ENCODE results near the gene FBRSL1.
"Not testable (repeated sequence)": the region's sequence is repeated elsewhere in the genome, so short reads cannot be mapped to it uniquely, and the experiment has no call there.

FBRSL1 gene

DNA sequence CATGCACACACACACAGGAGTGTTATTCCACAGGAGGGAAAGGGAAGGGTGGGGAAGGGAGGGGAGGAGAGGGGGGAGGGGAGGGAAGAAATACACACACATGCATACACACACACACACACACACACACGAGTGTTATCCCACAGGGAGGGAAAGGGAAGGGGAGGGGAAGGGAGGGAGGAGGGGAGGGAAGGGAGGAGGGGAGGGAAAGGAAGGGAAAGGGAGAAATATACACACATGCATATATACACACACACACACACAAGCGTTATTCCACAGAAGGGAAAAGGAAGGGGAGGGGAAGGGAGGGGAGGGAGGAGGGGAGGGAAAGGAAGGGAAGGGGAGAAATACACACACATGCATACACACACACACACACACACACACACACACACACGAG lies 19.6 kb upstream of the FBRSL1 start:
- DNase-seq (ENCODE audit: low spot score) = no peak

DNA sequence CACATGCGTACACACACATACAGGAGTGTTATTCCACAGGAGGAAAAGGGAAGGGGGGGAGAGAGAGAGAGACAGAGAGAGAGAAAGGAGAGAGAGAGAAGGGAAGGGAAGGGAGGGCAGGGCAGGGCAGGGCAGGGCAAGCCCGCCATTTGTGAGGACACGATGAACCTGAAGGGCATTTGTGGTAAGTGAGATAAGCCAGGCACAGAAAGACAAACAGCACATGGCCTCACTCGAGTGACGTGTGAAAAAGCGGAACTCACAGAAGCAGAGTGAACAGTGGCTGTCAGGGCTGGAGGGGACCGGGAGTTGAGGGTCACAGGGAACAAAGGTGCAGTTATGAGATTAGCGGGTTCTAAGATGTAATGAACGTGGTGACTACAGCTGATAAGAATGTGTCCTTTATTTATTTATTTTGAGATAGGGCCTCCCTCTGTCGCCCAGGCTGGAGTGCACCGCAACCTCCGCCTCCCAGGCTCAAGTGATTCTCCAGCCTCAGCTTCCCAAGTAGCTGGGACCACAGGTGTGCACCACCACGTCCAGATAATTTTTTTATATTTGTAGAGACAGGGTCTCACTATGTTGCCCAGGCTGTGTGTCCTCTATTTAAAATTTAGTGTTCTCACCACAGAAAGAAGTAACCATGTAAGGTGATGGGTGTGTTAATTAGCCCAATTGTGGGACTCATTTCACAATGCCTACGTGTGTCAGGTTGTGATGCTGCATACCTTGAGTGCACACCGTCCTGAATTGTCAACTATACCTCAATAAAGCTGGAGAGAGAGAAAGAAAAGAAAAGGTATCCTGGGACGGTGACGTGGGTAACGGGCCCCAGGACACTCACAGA lies 18.7 kb upstream of the FBRSL1 start:
- no peak for DNase-seq (ENCODE audit: low spot score)

GRCh38 chr12:132471858-132472255 lies 18.1 kb upstream of the FBRSL1 start:
- DNase-seq (ENCODE audit: low spot score) = no peak

GRCh38 chr12:132472386-132472785 lies 17.6 kb upstream of the FBRSL1 start:
- no peak for DNase-seq (ENCODE audit: low spot score)

GRCh38 chr12:132474237-132474741 lies 15.7 kb upstream of the FBRSL1 start:
- DNase-seq (ENCODE audit: low spot score) = no peak

GRCh38 chr12:132474799-132475303 lies 15.1 kb upstream of the FBRSL1 start:
- not testable (repeated sequence) for DNase-seq (ENCODE audit: low spot score)

DNA sequence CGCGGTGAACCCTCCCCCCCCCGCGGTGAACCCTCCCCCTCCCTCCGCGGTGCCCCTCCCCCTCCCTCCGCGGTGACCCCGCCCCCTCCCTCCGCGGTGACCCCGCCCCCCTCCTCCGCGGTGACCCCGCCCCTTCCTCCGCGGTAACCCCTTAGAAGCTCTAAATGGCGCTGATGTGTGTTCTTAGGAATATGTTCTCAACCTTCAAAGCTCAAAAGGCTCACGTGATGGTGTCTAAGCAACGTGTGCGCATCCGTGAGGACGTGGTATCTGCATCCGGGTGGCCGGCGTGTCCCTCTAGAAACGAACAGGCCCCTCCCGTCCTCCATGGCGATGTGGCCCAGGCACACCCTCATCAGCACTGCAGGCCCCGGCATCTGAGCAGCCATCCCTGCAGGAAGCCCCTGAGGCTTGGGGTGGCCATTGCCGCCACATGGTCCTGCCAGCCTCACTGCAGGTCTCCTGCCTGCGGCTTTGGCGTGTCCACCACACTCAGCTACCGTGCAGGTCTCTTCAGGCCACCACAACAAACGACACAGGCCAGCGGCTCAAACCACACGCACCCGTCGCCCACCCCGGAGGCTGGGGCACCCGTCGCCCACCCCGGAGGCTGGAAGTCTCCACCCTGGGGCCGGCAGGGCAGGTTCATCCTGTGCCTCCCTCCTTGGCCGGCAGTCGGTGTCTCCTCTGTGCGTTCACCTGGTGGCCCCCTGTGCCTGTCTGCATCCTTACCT lies 14.5 kb upstream of the FBRSL1 start:
- no peak for DNase-seq (ENCODE audit: low spot score)

DNA sequence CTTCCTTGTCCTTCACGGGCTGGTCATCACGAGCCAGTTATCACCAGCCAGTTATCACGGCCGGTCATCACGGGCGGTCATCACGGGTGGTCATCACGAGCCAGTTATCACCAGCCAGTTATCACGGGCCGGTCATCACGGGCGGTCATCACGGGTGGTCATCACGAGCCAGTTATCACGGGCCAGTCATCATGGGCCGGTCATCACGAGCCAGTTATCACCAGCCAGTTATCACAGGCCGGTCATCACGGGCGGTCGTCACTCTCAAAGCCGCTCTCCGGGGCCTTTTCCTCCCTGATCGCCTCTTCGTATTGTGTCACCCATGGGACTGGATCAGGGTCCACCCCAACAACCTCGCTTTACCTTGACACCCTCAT lies 13.9 kb upstream of the FBRSL1 start:
- DNase-seq (ENCODE audit: low spot score) = no peak

GRCh38 chr12:132476421-132476820 lies 13.5 kb upstream of the FBRSL1 start:
- DNase-seq (ENCODE audit: low spot score) = no peak

- no peak for DNase-seq (ENCODE audit: low spot score)
Observed at GRCh38 chr12:132477017-132477702, 12.8 kb upstream of the FBRSL1 start.

- no peak for DNase-seq (ENCODE audit: low spot score)
Observed at GRCh38 chr12:132477703-132478432, 12.1 kb upstream of the FBRSL1 start.

- DNase-seq (ENCODE audit: low spot score) = no peak
Observed at GRCh38 chr12:132478433-132478803, 11.5 kb upstream of the FBRSL1 start.

GRCh38 chr12:132478845-132479244 lies 11.1 kb upstream of the FBRSL1 start:
- DNase-seq (ENCODE audit: low spot score) = no peak

GRCh38 chr12:132479291-132479690 lies 10.7 kb upstream of the FBRSL1 start:
- DNase-seq (ENCODE audit: low spot score) = no peak

- no peak for DNase-seq (ENCODE audit: low spot score)
Observed at GRCh38 chr12:132479938-132480622, 9.9 kb upstream of the FBRSL1 start.

GRCh38 chr12:132480623-132481132 lies 9.3 kb upstream of the FBRSL1 start:
- DNase-seq (ENCODE audit: low spot score) = no peak

DNA sequence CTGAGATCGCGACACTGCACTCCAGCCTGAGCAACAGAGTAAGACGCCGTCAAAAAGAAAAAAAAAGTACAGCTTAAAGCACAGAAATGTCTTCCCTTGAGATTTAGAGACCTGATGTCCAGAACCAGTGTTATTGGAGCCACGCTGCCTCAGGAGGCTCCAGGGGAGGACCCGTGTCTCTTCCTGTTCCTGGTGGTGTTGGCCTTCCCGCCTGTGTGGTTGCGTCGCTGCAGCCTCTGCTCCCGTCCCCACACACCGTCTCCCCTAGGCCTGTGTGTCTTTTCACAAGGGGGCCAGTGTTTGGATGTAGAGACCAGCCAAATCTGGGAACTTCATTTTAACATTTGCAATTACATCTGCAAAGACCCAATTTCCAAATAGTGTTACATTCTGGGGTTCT lies 8.6 kb upstream of the FBRSL1 start:
- no peak for DNase-seq (ENCODE audit: low spot score)

DNA sequence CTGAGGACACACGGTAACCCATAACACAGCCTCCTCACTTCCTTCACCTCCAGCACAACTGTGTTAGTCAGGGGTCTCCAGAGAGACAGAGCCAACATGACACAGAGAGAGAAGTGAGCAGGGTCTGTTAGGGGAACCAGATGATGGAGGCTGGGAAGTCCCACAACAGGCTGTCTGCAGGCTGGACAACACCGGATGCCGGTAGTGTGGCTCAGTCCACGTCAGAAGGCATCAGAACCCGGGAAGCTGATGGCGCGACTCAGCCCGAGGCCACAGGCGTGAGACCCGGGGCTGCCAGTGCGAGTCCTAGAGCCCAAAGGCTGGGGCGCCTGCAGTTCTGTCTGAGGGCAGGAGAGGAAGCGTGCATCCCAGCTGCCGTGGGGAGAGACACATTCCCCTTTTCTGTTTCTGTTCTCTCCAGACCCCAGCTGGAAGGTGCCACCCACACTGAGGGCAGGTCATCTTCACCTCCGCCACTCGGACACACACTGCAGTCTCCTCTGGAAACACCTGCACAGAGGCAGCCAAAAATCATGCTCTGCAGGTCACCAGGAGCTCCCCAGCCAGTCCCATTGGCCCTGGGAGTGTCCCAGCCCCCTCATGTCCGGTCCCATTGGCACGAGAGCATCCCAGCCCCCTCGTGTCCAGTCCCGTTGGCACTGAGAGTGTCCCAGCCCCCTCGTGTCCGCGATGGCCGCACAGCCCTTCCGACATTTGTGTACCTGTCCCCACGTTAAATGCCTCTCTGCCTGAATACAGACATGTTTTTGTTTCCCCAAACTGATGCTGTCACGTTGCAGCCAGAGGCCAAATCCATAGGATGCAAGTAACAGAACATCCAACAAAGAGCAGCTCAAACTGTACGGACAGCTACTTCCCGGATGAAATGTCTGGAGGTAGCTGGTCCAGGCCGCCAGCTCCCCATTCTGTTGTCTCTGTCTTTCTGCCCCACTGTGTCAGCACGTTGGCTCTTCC lies 7.9 kb upstream of the FBRSL1 start:
- DNase-seq (ENCODE audit: low spot score) = no peak

DNA sequence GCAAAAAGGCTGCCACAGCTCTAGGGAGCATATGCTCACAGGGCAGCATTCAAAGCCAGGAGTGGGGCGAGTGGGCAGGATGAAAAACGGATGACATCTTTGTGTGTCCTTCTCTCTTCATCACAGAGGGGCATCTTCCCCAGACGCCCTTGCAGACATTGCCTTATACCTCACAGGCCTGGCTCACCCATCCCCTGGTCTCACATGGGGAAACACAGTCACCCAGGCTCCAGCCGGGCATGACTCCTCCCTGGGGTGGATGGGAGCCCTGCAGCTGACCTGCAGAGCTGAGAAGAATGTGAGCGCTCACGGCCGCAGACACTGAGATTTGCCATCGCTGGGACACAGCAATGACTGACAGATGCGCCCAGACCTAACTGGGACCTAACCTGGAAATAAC lies 7.2 kb upstream of the FBRSL1 start:
- DNase-seq (ENCODE audit: low spot score) = no peak

GRCh38 chr12:132483208-132483607 lies 6.7 kb upstream of the FBRSL1 start:
- DNase-seq (ENCODE audit: low spot score) = no peak
